Osteocyte (in vitro differentiated cells): Measurements from ENCODE around the gene TMEM120A. TPM values are rescaled to one million over a fixed set of nuclear protein-coding genes. Genes with fewer than 3 reads are reported as not detected.

ENCODE experiments used
- DNase-seq: peaks from one replicate; pipeline ENCODE4 v3.0.0; 2021; ENCODE audit warnings: mixed read lengths; ENCODE audit not compliant: unreplicated experiment; ENCODE audit errors: extremely low spot score
- H3K27ac Mint-ChIP-seq: one replicate; pipeline ENCODE4 v1.8.0; 2021; ENCODE audit warnings: mild to moderate bottlenecking, mixed read lengths; ENCODE audit not compliant: unreplicated experiment
- H3K27me3 Mint-ChIP-seq: one replicate; pipeline ENCODE4 v1.8.0; 2021; ENCODE audit warnings: mixed read lengths; ENCODE audit not compliant: unreplicated experiment
- H3K36me3 Mint-ChIP-seq: one replicate; pipeline ENCODE4 v1.8.0; 2021; ENCODE audit warnings: mixed read lengths; ENCODE audit not compliant: unreplicated experiment
- H3K4me1 Mint-ChIP-seq: one replicate; pipeline ENCODE4 v1.8.0; 2021; ENCODE audit warnings: mixed read lengths; ENCODE audit not compliant: unreplicated experiment
- H3K4me3 Mint-ChIP-seq: one replicate; pipeline ENCODE4 v1.8.0; 2021; ENCODE audit warnings: mild to moderate bottlenecking, moderate library complexity, mixed read lengths; ENCODE audit not compliant: unreplicated experiment
- H3K9me3 Mint-ChIP-seq: one replicate; pipeline ENCODE4 v1.8.0; 2021; ENCODE audit warnings: mixed read lengths; ENCODE audit not compliant: unreplicated experiment
- CTCF ChIP-seq: fragments of 200-600 bp; sonication (generic); IDR thresholded peaks from 2 replicates; pipeline ENCODE4 v1.5.0; 2021; ENCODE audit warnings: antibody characterized with exemption, mild to moderate bottlenecking, moderate library complexity
- total RNA-seq: library from RNA; stranded (reverse); gene quantifications from 2 replicates; pipeline ENCODE4 v1.2.1, GENCODE V29; 2021

Gene TMEM120A
- total RNA-seq, 1 donor from 2014 or later = 37.6 TPM

DNA sequence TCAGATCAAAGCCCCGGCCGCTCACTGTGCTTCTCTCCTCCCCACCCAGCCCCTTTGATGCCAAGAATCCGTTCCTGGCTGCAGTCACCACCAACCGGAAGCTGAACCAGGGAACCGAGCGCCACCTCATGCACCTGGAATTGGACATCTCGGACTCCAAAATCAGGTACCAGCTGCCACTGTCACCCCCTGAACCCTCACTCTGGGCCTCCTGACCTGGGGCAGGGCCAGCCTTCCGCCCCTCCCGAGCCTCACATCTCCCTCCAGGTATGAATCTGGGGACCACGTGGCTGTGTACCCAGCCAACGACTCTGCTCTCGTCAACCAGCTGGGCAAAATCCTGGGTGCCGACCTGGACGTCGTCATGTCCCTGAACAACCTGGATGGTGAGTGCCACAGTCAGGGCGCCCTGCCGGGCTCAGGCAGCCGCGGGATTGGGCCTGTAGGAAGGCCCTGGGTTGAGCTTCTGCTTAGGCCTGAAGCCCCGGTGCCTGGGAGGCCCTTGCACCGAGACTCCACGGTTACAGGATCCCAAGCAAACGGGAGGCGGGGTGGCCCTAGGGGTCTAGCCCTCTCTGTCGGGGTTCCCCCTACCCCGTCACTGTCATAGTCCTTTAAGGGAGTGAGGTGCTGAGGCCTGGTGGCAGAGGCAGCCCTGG is 10.8 kb downstream of the TMEM120A start:
- no peak for DNase-seq
- peaks cover 12% of the 10 kb centered on the region for H3K36me3 Mint-ChIP-seq
- TF ChIP-seq CTCF = no peak
- H3K27me3 Mint-ChIP-seq = no peaks in the 10 kb centered on the region
- H3K4me1 Mint-ChIP-seq = peaks cover 2% of the 10 kb centered on the region
- no peak overlapping the region for H3K4me3 Mint-ChIP-seq
- no peak overlapping the region for H3K27ac Mint-ChIP-seq
- no peaks in the 10 kb centered on the region for H3K9me3 Mint-ChIP-seq

DNA sequence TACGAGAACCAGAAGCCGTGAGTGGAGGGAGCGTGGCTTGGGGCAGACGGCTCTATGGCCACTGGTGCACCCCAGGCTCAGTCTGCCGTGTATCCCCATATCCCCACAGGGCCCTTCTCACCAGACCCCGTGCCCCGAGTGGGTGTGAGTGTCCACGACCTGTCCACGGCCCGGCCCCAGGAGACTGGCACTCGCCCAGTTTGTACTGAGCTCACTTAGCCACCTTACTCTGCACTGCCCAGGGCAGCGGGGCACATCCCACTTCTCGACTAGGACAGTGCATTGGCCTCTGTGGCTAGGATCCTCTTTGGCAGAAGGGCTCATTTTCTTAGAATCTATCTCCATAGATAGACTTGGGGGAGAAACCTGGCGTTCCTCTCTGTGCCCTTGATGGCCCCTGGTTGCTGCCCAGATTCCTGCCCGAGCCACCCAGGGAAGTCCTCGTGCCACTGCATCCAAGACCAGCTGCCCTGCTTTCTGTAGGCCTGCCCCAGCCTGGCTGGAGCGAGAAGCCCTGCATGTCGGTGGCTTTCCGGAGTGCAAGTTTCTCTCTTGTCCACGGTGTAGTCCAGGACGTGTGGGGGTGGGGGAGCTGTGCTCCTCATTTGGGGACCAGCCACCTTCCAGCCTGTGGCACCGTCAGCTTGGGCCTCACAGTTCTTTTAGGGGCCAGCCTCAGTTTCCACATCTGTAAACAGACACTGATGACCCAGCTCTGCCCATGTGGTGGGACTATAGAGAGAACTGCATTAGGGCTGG is 11.9 kb downstream of the TMEM120A start:
- no peak overlapping the region for H3K27ac Mint-ChIP-seq

GRCh38 chr7:75981453-75982305 is 12.7 kb downstream of the TMEM120A start:
- Mint-ChIP-seq H3K36me3 (peaks cover 9% of the 10 kb centered on the region), H3K9me3 (no peaks in the 10 kb centered on the region), H3K27me3 (no peaks in the 10 kb centered on the region), H3K4me1 (peaks cover 15% of the 10 kb centered on the region), H3K4me3 (no peak overlapping the region), H3K27ac (no peak overlapping the region)
- no peak for DNase-seq
- no peak for TF ChIP-seq CTCF

More for the DNA sequence above, 11.9 kb downstream of the TMEM120A start:
- no peak for TF ChIP-seq CTCF
- peaks cover 11% of the 10 kb centered on the region for H3K4me1 Mint-ChIP-seq
- no peak overlapping the region for H3K4me3 Mint-ChIP-seq
- no peaks in the 10 kb centered on the region for H3K9me3 Mint-ChIP-seq
- no peaks in the 10 kb centered on the region for H3K27me3 Mint-ChIP-seq
- H3K36me3 Mint-ChIP-seq = peaks cover 12% of the 10 kb centered on the region
- no peak for DNase-seq

- Mint-ChIP-seq H3K36me3 (peaks cover 8% of the 10 kb centered on the region), H3K4me3 (no peak overlapping the region), H3K27me3 (no peaks in the 10 kb centered on the region), H3K27ac (no peak overlapping the region), H3K4me1 (peaks cover 15% of the 10 kb centered on the region), H3K9me3 (no peaks in the 10 kb centered on the region)
- no peak for DNase-seq
- no peak for TF ChIP-seq CTCF
These were observed 13.3 kb downstream of the TMEM120A start for GRCh38 chr7:75981203-75981452.
